Astrocyte (in vitro differentiated cells and primary cell): ENCODE data around the gene KRTAP2-2. TPM values are rescaled to one million over a fixed set of nuclear protein-coding genes. Genes with fewer than 3 reads are reported as not detected.

Experiments
- DNase-seq: peaks from one replicate; pipeline ENCODE4 v3.0.0-alpha.2; 2010; ENCODE audit warnings: low read depth
- FAIRE-seq: peaks from 2 replicates; lab custom pipeline; 2011; peaks lifted over from hg19 to GRCh38; lab: Jason Lieb, UNC
- H2AFZ ChIP-seq: 2 replicates; pipeline ENCODE4 v1.6.0; 2012; ENCODE audit warnings: low read depth, low read length, inconsistent platforms
- H3K27ac ChIP-seq: 2 replicates; pipeline ENCODE4 v1.5.1; 2011; ENCODE audit warnings: low read depth, low read length, inconsistent platforms
- H3K27me3 ChIP-seq: 2 replicates; pipeline ENCODE4 v1.6.0; 2011; ENCODE audit warnings: low read length, inconsistent platforms; ENCODE audit not compliant: insufficient read depth
- H3K36me3 ChIP-seq: 2 replicates; pipeline ENCODE4 v1.5.1; 2011; ENCODE audit warnings: low read length, inconsistent platforms; ENCODE audit not compliant: insufficient read depth
- H3K4me1 ChIP-seq: 2 replicates; pipeline ENCODE4 v1.5.1; 2011; ENCODE audit warnings: low read length, inconsistent platforms; ENCODE audit not compliant: insufficient read depth
- H3K4me2 ChIP-seq: 2 replicates; pipeline ENCODE4 v1.6.0; 2012; ENCODE audit warnings: low read length, inconsistent platforms
- H3K4me3 ChIP-seq: 2 replicates; pipeline ENCODE4 v1.5.1; 2011; ENCODE audit warnings: low read depth, mild to moderate bottlenecking, low read length, inconsistent platforms; ENCODE audit not compliant: insufficient read depth
- H3K79me2 ChIP-seq: 2 replicates; pipeline ENCODE4 v1.6.0; 2012; ENCODE audit warnings: mild to moderate bottlenecking, low read length, inconsistent platforms; ENCODE audit not compliant: insufficient read depth
- H3K9ac ChIP-seq: 2 replicates; pipeline ENCODE4 v1.6.0; 2012; ENCODE audit warnings: mild to moderate bottlenecking, low read length, inconsistent platforms
- H3K9me3 ChIP-seq: 2 replicates; pipeline ENCODE4 v1.5.1; 2012; ENCODE audit warnings: low read depth, mild to moderate bottlenecking, low read length, inconsistent platforms; ENCODE audit not compliant: insufficient read depth
- H4K20me1 ChIP-seq: 2 replicates; pipeline ENCODE4 v1.6.0; 2012; ENCODE audit warnings: low read length, inconsistent platforms; ENCODE audit not compliant: insufficient read depth
- H3K27ac Mint-ChIP-seq: one replicate; pipeline ENCODE4 v1.8.0; 2021; ENCODE audit warnings: mild to moderate bottlenecking, mixed read lengths; ENCODE audit not compliant: unreplicated experiment
- H3K27me3 Mint-ChIP-seq: one replicate; pipeline ENCODE4 v1.8.0; 2021; ENCODE audit warnings: low read depth, mixed read lengths; ENCODE audit not compliant: unreplicated experiment
- H3K36me3 Mint-ChIP-seq: one replicate; pipeline ENCODE4 v1.8.0; 2021; ENCODE audit warnings: low read depth, mixed read lengths; ENCODE audit not compliant: unreplicated experiment
- H3K4me1 Mint-ChIP-seq: one replicate; pipeline ENCODE4 v1.8.0; 2021; ENCODE audit warnings: low read depth, mixed read lengths; ENCODE audit not compliant: unreplicated experiment
- H3K4me3 Mint-ChIP-seq: one replicate; pipeline ENCODE4 v1.8.0; 2021; ENCODE audit warnings: mild to moderate bottlenecking, moderate library complexity, mixed read lengths; ENCODE audit not compliant: unreplicated experiment
- H3K9me3 Mint-ChIP-seq: one replicate; pipeline ENCODE4 v1.8.0; 2021; ENCODE audit warnings: mild to moderate bottlenecking, mixed read lengths; ENCODE audit not compliant: unreplicated experiment
- EZH2 ChIP-seq: IDR thresholded peaks from 2 replicates; pipeline ENCODE4 v1.6.1; 2012; ENCODE audit warnings: mild to moderate bottlenecking, low read length, inconsistent platforms; ENCODE audit not compliant: insufficient read depth
- total RNA-seq: library from RNA; stranded (reverse); gene quantifications from 2 replicates; pipeline ENCODE4 v1.2.1, GENCODE V29; 2021
- TF ChIP-seq, protein P1 (sequence below): IDR thresholded peaks from 2 replicates; pipeline ENCODE4 v1.5.1; 2011; ENCODE audit warnings: low read depth, mild to moderate bottlenecking, inconsistent platforms, low read length, moderate library complexity; ENCODE audit not compliant: insufficient read depth

The KRTAP2-2 gene
- total RNA-seq, 1 donor from 2014 or later: not detected

DNA sequence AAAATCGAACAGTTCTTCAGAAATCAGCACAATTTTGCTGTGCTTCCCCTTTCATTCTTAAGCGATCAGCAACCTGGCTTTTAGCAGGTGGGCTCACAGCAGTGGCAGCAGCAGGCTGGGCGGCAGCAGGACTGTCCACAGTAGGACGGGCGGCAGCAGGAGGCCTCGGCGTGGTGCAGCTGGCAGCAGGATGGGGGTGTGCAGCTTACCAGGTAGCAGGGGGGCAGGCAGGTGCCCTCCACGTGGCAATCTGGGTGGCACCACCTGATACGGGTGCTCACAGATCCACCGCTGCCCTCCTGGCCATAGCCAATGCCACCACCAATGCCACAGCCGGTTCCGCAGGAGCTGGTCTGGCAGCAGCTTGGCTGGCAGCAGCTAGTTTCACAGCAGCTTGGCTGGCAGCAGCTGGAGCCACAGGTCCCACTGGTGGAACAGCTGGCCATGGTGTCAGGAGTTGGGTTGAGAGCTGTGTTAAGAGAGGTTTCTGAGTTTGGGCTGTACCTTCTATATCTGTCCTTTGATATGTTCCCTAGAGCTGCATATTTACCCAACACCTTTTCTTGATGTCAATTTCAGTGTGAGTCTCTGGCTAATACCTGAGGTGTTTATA lies 25.3 kb downstream of the KRTAP2-2 start, which contains the start of gene KRTAP1-4:
Gene KRTAP1-4 (minus strand): TSS at position 563 of the 613 bp plus-strand sequence. CDS start 117 bp downstream, at position 446.
- Histone ChIP-seq H4K20me1 (no peaks in the 10 kb centered on the region), H3K4me2 (no peak within 1 kb of the TSS), H2AFZ (no peak within 1 kb of the TSS), H3K27me3 (no peaks in the 10 kb centered on the region), H3K36me3 (no peaks in the 10 kb centered on the region), H3K4me1 (peaks cover 5% of the 10 kb centered on the region), H3K27ac (no peak within 1 kb of the TSS), H3K9me3 (no peaks in the 10 kb centered on the region), H3K9ac (no peak within 1 kb of the TSS), H3K79me2 (no peaks in the 10 kb centered on the region), H3K4me3 (no peak within 1 kb of the TSS)
- Mint-ChIP-seq H3K9me3 (no peaks in the 10 kb centered on the region), H3K4me1 (no peaks in the 10 kb centered on the region), H3K27me3 (no peaks in the 10 kb centered on the region), H3K27ac (no peak within 1 kb of the TSS), H3K36me3 (no peaks in the 10 kb centered on the region), H3K4me3 (no peak within 1 kb of the TSS)
- TF ChIP-seq, protein P1, sequence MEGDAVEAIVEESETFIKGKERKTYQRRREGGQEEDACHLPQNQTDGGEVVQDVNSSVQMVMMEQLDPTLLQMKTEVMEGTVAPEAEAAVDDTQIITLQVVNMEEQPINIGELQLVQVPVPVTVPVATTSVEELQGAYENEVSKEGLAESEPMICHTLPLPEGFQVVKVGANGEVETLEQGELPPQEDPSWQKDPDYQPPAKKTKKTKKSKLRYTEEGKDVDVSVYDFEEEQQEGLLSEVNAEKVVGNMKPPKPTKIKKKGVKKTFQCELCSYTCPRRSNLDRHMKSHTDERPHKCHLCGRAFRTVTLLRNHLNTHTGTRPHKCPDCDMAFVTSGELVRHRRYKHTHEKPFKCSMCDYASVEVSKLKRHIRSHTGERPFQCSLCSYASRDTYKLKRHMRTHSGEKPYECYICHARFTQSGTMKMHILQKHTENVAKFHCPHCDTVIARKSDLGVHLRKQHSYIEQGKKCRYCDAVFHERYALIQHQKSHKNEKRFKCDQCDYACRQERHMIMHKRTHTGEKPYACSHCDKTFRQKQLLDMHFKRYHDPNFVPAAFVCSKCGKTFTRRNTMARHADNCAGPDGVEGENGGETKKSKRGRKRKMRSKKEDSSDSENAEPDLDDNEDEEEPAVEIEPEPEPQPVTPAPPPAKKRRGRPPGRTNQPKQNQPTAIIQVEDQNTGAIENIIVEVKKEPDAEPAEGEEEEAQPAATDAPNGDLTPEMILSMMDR: no peak
- TF ChIP-seq EZH2: no peak
- no peak for FAIRE-seq
- DNase-seq: no peak

DNA sequence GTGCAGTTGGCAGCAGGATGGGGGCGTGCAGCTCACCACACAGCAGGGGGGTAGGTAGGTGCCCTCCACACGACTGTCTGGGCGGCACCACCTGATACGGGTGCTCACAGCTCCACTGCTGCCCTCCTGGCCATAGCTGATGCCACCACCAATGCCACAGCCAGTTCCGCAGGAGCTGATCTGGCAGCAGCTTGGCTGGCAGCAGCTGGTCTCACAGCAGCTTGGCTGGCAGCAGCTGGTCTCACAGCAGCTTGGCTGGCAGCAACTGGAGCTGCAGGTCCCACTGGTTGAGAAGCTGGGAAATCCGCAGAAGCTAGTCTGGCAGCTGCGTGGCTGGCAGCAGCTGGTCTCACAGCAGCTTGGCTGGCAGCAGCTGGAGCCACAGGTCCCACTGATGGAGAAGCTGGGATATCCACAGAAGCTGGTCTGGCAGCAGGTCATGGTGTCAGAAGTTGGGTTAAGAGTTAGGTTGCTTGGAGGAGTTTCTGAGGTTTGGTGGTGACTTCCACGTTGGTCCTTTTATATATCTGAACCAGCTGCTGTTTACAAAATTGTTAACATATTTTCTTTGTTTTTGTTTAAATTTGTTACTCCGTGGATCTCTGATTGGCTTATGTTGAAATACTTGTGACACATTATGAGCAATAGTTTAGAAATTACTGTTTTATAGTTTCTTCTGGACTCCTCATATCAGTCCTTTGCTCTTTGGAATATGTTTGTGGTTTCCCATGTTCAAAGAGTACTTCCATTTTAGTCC lies 28.1 kb downstream of the KRTAP2-2 start, which contains the start of gene KRTAP1-5:
Gene KRTAP1-5 (minus strand): TSS at position 494 of the 757 bp plus-strand sequence. CDS start 53 bp downstream, at position 441.
- no peaks in the 10 kb centered on the region for H3K27me3 ChIP-seq
- Mint-ChIP-seq H3K4me1 (peaks cover 1% of the 10 kb centered on the region), H3K36me3 (no peaks in the 10 kb centered on the region), H3K27ac (no peak within 1 kb of the TSS), H3K27me3 (no peaks in the 10 kb centered on the region), H3K9me3 (no peaks in the 10 kb centered on the region), H3K4me3 (no peak within 1 kb of the TSS)
- no peak within 1 kb of the TSS for H3K9ac ChIP-seq
- H2AFZ ChIP-seq: no peak within 1 kb of the TSS
- no peak within 1 kb of the TSS for H3K4me2 ChIP-seq
- no peak for TF ChIP-seq EZH2
- TF ChIP-seq, protein P1: no peak
- no peaks in the 10 kb centered on the region for H3K9me3 ChIP-seq
- DNase-seq (peak; percentile 74), FAIRE-seq (peak; percentile 88)
- no peaks in the 10 kb centered on the region for H4K20me1 ChIP-seq
- peaks cover 5% of the 10 kb centered on the region for H3K4me1 ChIP-seq
- no peaks in the 10 kb centered on the region for H3K36me3 ChIP-seq
- no peak within 1 kb of the TSS for H3K27ac ChIP-seq
- H3K79me2 ChIP-seq: no peaks in the 10 kb centered on the region
- H3K4me3 ChIP-seq: no peak within 1 kb of the TSS
